Measurements from ENCODE around the gene RAB4A.

Gene RAB4A

GRCh38 chr1:229231754-229232119 is 39.2 kb upstream of the RAB4A start:
- TF ChIP-seq, protein P1, sequence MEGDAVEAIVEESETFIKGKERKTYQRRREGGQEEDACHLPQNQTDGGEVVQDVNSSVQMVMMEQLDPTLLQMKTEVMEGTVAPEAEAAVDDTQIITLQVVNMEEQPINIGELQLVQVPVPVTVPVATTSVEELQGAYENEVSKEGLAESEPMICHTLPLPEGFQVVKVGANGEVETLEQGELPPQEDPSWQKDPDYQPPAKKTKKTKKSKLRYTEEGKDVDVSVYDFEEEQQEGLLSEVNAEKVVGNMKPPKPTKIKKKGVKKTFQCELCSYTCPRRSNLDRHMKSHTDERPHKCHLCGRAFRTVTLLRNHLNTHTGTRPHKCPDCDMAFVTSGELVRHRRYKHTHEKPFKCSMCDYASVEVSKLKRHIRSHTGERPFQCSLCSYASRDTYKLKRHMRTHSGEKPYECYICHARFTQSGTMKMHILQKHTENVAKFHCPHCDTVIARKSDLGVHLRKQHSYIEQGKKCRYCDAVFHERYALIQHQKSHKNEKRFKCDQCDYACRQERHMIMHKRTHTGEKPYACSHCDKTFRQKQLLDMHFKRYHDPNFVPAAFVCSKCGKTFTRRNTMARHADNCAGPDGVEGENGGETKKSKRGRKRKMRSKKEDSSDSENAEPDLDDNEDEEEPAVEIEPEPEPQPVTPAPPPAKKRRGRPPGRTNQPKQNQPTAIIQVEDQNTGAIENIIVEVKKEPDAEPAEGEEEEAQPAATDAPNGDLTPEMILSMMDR (IDR thresholded peaks at IDR 0.05; ENCODE audit: low read depth, low read length): no peak
- H3K4me3 ChIP-seq (ENCODE audit: low read depth, low read length): no peak overlapping the region

DNA sequence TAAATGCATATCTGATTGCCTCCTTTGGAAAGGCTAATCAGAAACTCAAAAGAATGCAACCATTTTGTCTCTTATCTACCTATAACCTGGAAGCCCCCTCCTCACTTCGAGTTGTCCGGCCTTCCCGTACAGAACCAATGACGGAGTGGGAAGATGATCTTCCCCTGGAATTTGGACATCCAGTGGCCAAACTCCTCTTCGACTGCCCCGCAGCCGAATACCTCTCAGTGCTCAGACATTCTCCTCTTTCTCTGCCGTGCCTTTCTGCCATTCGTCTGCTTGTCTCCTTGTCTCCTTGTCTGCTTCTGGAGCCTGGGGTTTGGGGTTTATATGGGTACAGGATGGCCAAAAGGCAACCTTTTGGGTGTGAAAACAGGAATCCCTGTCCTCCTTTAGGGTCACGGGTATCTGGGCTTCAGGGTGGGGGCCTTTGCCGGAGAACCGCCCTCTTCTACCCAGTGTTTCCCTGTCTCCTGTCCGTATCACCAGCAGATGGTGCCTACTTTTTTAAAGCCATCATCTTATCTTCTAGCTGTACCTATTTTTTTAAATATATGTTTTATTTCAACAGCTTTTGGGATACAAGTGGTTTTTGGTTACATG is 35.9 kb upstream of the RAB4A start:
- H3K4me3 ChIP-seq (ENCODE audit: low read depth, low read length): no peak overlapping the region
- TF ChIP-seq, protein P1 (IDR thresholded peaks at IDR 0.05; ENCODE audit: low read depth, low read length): no peak

DNA sequence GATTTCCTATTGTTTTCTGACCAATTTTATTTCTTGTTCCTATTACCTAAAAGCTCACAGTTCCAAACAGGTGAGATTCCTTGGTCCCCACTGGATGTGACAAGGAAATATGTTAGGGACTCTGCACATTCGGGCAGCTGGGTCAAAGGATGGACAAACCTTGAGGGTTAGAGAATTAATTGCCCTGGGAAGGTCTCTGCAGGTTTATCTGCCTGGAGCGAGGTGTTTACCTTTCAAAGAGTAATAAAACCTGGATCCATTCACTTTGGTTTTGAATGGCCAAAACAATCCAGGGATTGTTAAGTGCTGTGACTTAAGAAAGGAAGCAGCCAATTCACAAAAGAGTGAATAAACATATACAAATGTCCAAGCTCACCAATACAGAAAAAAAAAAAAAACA is 33.6 kb upstream of the RAB4A start:
- TF ChIP-seq, protein P1 (IDR thresholded peaks at IDR 0.05; ENCODE audit: low read depth, low read length): no peak
- no peak overlapping the region for H3K4me3 ChIP-seq (ENCODE audit: low read depth, low read length)

DNA sequence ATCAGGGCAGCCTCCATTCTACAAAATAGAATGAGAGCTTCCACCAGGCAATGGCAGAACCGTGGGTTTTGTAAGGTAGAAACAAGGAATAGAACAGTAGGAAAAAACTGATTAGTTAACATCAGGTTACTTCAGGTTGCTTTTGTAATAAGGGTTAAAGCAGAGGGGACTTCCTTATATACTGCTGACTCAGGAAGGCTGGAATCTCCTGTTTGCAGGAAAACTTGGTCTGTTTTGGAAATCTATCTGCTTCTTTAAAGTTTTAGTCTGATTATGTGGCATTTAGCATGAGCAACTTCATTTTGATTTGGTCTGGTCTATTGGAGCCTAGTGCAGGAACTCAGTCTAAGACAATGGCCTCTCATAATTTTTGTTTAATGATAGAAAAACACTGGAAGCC is 32.7 kb upstream of the RAB4A start:
- H3K4me3 ChIP-seq (ENCODE audit: low read depth, low read length): no peak overlapping the region
- TF ChIP-seq, protein P1 (IDR thresholded peaks at IDR 0.05; ENCODE audit: low read depth, low read length): no peak

GRCh38 chr1:229238674-229239415 is 32.1 kb upstream of the RAB4A start:
- H3K4me3 ChIP-seq (ENCODE audit: low read depth, low read length): no peak overlapping the region
- TF ChIP-seq, protein P1 (IDR thresholded peaks at IDR 0.05; ENCODE audit: low read depth, low read length): no peak

GRCh38 chr1:229240532-229240931 is 30.4 kb upstream of the RAB4A start:
- TF ChIP-seq, protein P1 (IDR thresholded peaks at IDR 0.05; ENCODE audit: low read depth, low read length): no peak
- H3K4me3 ChIP-seq (ENCODE audit: low read depth, low read length): no peak overlapping the region

GRCh38 chr1:229241390-229241789 is 29.5 kb upstream of the RAB4A start:
- no peak overlapping the region for H3K4me3 ChIP-seq (ENCODE audit: low read depth, low read length)
- TF ChIP-seq, protein P1 (IDR thresholded peaks at IDR 0.05; ENCODE audit: low read depth, low read length): no peak
